Fibroblast of skin of back (primary cell): ENCODE results near the gene PTPN2.
"Not testable (repeated sequence)": the region's sequence is repeated elsewhere in the genome, so short reads cannot be mapped to it uniquely, and the experiment has no call there.

Experiments
- DNase-seq: peaks from one replicate; pipeline ENCODE4 v3.0.0-alpha.2; 2013

PTPN2 gene

GRCh38 chr18:12891561-12891960 is 7.5 kb upstream of the PTPN2 start:
- no peak for DNase-seq

- DNase-seq, result no peak
Observed at GRCh38 chr18:12890964-12891363, 6.9 kb upstream of the PTPN2 start.

GRCh38 chr18:12886498-12887126 is 2.6 kb upstream of the PTPN2 start:
- peak; percentile 32 for DNase-seq

- no peak for DNase-seq
Observed at GRCh38 chr18:12885500-12885899, 1.5 kb upstream of the PTPN2 start.

GRCh38 chr18:12884406-12885323 is 628 bp upstream of the PTPN2 start:
- no peak for DNase-seq

- DNase-seq, result no peak
Observed at GRCh38 chr18:12883372-12883683, 709 bp downstream of the PTPN2 start.

- no peak for DNase-seq
Observed at GRCh38 chr18:12882453-12883371, 1.3 kb downstream of the PTPN2 start.

GRCh38 chr18:12880541-12880910 is 3.5 kb downstream of the PTPN2 start:
- DNase-seq, result no peak

GRCh38 chr18:12879840-12880540 is 4.0 kb downstream of the PTPN2 start:
- no peak for DNase-seq

- not testable (repeated sequence) for DNase-seq
Observed at GRCh38 chr18:12874992-12875391, 9.0 kb downstream of the PTPN2 start.

- DNase-seq, result not testable (repeated sequence)
Observed at GRCh38 chr18:12873961-12874567, 10.0 kb downstream of the PTPN2 start.

GRCh38 chr18:12872408-12872807 is 11.6 kb downstream of the PTPN2 start:
- DNase-seq, result no peak

GRCh38 chr18:12868576-12868975 is 15.5 kb downstream of the PTPN2 start:
- no peak for DNase-seq

- DNase-seq, result no peak
Observed at GRCh38 chr18:12867441-12868123, 16.5 kb downstream of the PTPN2 start.

GRCh38 chr18:12863687-12864216 is 20.3 kb downstream of the PTPN2 start:
- DNase-seq, result no peak

GRCh38 chr18:12862874-12863482 is 21.1 kb downstream of the PTPN2 start:
- DNase-seq, result no peak

- no peak for DNase-seq
Observed at GRCh38 chr18:12862467-12862866, 21.6 kb downstream of the PTPN2 start.

GRCh38 chr18:12861637-12862036 is 22.4 kb downstream of the PTPN2 start:
- DNase-seq, result no peak

GRCh38 chr18:12860530-12860929 is 23.5 kb downstream of the PTPN2 start:
- DNase-seq, result no peak

GRCh38 chr18:12858991-12859390 is 25.0 kb downstream of the PTPN2 start:
- no peak for DNase-seq
